ENCODE measurements around the gene CHCHD5.

DNA sequence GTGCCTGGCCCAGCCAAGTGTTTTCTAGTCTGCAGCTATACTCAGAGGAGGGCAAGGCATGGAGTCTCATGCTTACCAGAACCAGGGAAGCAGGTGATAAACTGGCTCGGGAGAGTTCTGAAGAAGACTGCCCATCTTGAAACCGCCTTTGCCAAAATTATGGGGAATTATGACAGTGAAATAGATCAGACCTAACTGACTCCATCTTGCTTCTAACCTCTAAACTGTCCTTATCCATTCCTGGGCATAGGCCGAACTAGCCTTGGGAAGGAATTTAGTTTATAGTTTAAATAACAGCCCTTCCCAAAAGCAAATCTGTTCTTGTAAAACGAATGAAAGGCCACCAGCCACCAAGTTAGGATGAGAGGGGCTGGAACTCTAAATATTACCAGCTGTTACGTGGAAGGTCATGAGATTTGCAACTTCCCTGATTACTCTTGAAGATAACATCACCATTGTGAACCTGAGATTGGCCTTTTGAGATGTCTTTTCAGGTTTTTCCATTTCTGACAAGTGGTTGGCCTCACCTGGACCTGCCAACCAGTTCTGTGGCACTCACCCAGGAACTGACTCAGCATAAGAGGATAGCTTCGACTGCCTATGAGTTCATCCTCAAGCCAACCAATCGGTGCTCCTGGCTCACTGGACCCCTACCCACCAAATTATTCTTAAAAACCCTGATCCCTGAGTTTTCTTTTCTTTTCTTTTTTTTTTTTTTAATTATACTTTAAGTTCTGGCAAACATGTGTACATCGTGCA, 23.4 kb downstream of the CHCHD5 start:
- TF ChIP-seq POLR2A (IDR thresholded peaks at IDR 0.05) = no peak
- TF ChIP-seq, protein P1, sequence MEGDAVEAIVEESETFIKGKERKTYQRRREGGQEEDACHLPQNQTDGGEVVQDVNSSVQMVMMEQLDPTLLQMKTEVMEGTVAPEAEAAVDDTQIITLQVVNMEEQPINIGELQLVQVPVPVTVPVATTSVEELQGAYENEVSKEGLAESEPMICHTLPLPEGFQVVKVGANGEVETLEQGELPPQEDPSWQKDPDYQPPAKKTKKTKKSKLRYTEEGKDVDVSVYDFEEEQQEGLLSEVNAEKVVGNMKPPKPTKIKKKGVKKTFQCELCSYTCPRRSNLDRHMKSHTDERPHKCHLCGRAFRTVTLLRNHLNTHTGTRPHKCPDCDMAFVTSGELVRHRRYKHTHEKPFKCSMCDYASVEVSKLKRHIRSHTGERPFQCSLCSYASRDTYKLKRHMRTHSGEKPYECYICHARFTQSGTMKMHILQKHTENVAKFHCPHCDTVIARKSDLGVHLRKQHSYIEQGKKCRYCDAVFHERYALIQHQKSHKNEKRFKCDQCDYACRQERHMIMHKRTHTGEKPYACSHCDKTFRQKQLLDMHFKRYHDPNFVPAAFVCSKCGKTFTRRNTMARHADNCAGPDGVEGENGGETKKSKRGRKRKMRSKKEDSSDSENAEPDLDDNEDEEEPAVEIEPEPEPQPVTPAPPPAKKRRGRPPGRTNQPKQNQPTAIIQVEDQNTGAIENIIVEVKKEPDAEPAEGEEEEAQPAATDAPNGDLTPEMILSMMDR (IDR thresholded peaks at IDR 0.05) = no peak
